ENCODE data around the gene ATP8A2. TPM values are rescaled to one million over a fixed set of nuclear protein-coding genes. Genes with fewer than 3 reads are reported as not detected.

ATP8A2 gene
- total and polyA plus RNA-seq, 10 of the 15 experiments (the other 5 are each of a cell fraction or from before 2014, with no cell fraction given) = 0.01 to 0.04 (median 0.04) TPM; not detected in 7

DNA sequence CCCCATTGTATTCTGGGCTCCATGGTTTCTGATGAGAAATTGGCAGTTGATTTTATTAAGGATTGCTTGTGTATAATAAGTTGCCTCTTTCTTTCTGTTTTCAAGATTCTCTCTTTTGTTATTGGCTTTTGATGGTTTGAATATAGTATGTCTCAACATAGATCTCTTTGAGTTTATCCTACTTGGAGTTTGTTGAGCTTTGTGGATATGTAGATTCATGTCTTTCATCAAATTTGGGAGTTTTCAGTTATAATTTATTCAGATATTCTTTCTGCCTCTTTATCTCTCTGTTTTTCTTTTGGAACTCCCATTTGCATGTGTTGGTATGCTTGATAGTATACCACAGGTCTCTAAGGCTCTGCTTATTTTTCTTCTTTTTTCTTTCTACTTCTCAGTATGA lies 296.6 kb downstream of the ATP8A2 start:
- RAD21 ChIA-PET (ENCODE audit: unreplicated experiment) = no interaction called here
- no peak overlapping the region for H3K4me2 ChIP-seq (ENCODE audit: control insufficient read depth, insufficient read depth)
- ATAC-seq (no peak), DNase-seq (ENCODE audit: low read depth, low spot score) (no peak), FAIRE-seq (no peak)
- H2AFZ ChIP-seq (ENCODE audit: control insufficient read depth, low read depth, low read length) = no peak overlapping the region
- CTCF ChIA-PET = no interaction called here
- H3K9ac ChIP-seq (ENCODE audit: control insufficient read depth, insufficient read depth, low read length) = no peak overlapping the region
- no peaks in the 10 kb centered on the region for H3K36me3 ChIP-seq (ENCODE audit: control insufficient read depth in 2 of 2, insufficient read depth in 2 of 2, low read length in 1 of 2)
- H3K9me3 ChIP-seq (replicated peaks; ENCODE audit: control insufficient read depth, insufficient read depth, low read length) = no peaks in the 10 kb centered on the region
- no peaks in the 10 kb centered on the region for H4K20me1 ChIP-seq (ENCODE audit: control insufficient read depth, insufficient read depth)
- TF ChIP-seq SRF (IDR thresholded peaks at IDR 0.05; ENCODE audit: low read depth in 2 of 2, low read length in 2 of 2) (no peak), RB1 (IDR thresholded peaks at IDR 0.05; ENCODE audit: borderline replicate concordance) (no peak), CHD2 (IDR thresholded peaks at IDR 0.05; ENCODE audit: borderline replicate concordance, low read depth, low read length) (no peak), SIN3A (IDR thresholded peaks at IDR 0.05; ENCODE audit: low read depth, low read length) (no peak), HCFC1 (IDR thresholded peaks at IDR 0.05; ENCODE audit: low read length) (no peak), RAD21 (IDR thresholded peaks at IDR 0.05; ENCODE audit: insufficient read depth, low read depth, low read length) (no peak), MTA2 (IDR thresholded peaks at IDR 0.05; ENCODE audit: low read depth) (no peak), CBX5 (IDR thresholded peaks at IDR 0.05; ENCODE audit: low read depth) (no peak), IRF4 (IDR thresholded peaks at IDR 0.05; ENCODE audit: low read depth, low read length) (no peak)
- TF ChIP-seq, protein P1, sequence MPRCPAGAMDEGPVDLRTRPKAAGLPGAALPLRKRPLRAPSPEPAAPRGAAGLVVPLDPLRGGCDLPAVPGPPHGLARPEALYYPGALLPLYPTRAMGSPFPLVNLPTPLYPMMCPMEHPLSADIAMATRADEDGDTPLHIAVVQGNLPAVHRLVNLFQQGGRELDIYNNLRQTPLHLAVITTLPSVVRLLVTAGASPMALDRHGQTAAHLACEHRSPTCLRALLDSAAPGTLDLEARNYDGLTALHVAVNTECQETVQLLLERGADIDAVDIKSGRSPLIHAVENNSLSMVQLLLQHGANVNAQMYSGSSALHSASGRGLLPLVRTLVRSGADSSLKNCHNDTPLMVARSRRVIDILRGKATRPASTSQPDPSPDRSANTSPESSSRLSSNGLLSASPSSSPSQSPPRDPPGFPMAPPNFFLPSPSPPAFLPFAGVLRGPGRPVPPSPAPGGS (IDR thresholded peaks at IDR 0.05; ENCODE audit: borderline replicate concordance, insufficient read depth, low read depth, low read length, poor library complexity, severe bottlenecking) = no peak
- in situ Hi-C loops (cut with MboI) = no loop called here
- intact Hi-C loops (cut with micrococcal nuclease; ENCODE audit: unreplicated experiment) = no loop called here
- H3K27me3 ChIP-seq (replicated peaks in 1 of 2; ENCODE audit: control insufficient read depth in 2 of 2, insufficient read depth in 2 of 2, low read length in 1 of 2) = no peaks in the 10 kb centered on the region
- no peaks in the 10 kb centered on the region for H3K79me2 ChIP-seq (ENCODE audit: control insufficient read depth, insufficient read depth, low read length)
- BruUV-seq (replicated peaks) = no TSS peak
- no peaks in the 10 kb centered on the region for H3K4me1 ChIP-seq (ENCODE audit: control insufficient read depth, insufficient read depth, low read length)
- no peak overlapping the region for H3K4me3 ChIP-seq
- POLR2A ChIA-PET = no interaction called here
- no peak overlapping the region for H3K27ac ChIP-seq (ENCODE audit: control insufficient read depth, insufficient read depth)
- SMC1A ChIA-PET (ENCODE audit: uncharacterized antibody, unreplicated experiment) = no interaction called here

All from GM12878 (cell line).